ENCODE data around the gene SOHLH1.

DNA sequence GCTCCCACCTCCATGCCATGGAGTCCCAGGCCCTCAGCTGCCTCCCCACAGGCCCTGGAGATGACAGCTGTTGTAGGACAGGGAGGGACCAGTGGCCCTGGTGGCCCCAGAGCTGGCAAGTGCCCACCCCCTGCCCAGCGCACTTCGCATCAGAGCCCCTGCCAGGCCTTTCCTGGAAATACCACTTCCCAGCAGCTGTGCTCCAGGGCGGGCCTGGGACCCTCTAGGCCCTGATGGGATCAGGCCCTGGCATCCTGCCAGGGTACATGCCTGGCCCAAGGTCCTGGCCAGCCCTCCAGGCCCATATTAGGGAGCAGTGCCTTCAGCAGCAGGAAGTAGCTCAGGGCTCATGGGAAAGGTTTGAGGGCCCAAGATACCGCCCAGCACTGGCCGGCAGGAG is 5.2 kb upstream of the SOHLH1 start:
- TF ChIP-seq POLR2A (IDR thresholded peaks at IDR 0.05; ENCODE audit: low read length), result no peak
- TF ChIP-seq GATA1 (IDR thresholded peaks at IDR 0.05; ENCODE audit: low read depth, low read length), result no peak
